Osteocyte (in vitro differentiated cells): ENCODE measurements around the gene CEP68. TPM values are rescaled to one million over a fixed set of nuclear protein-coding genes. Genes with fewer than 3 reads are reported as not detected.

Experiments used
- DNase-seq: peaks from one replicate; pipeline ENCODE4 v3.0.0; 2021; ENCODE audit warnings: mixed read lengths; ENCODE audit not compliant: unreplicated experiment; ENCODE audit errors: extremely low spot score
- H3K27ac Mint-ChIP-seq: one replicate; pipeline ENCODE4 v1.8.0; 2021; ENCODE audit warnings: mild to moderate bottlenecking, mixed read lengths; ENCODE audit not compliant: unreplicated experiment
- H3K27me3 Mint-ChIP-seq: one replicate; pipeline ENCODE4 v1.8.0; 2021; ENCODE audit warnings: mixed read lengths; ENCODE audit not compliant: unreplicated experiment
- H3K36me3 Mint-ChIP-seq: one replicate; pipeline ENCODE4 v1.8.0; 2021; ENCODE audit warnings: mixed read lengths; ENCODE audit not compliant: unreplicated experiment
- H3K4me1 Mint-ChIP-seq: one replicate; pipeline ENCODE4 v1.8.0; 2021; ENCODE audit warnings: mixed read lengths; ENCODE audit not compliant: unreplicated experiment
- H3K4me3 Mint-ChIP-seq: one replicate; pipeline ENCODE4 v1.8.0; 2021; ENCODE audit warnings: mild to moderate bottlenecking, moderate library complexity, mixed read lengths; ENCODE audit not compliant: unreplicated experiment
- H3K9me3 Mint-ChIP-seq: one replicate; pipeline ENCODE4 v1.8.0; 2021; ENCODE audit warnings: mixed read lengths; ENCODE audit not compliant: unreplicated experiment
- CTCF ChIP-seq: fragments of 200-600 bp; sonication (generic); IDR thresholded peaks from 2 replicates; pipeline ENCODE4 v1.5.0; 2021; ENCODE audit warnings: antibody characterized with exemption, mild to moderate bottlenecking, moderate library complexity
- total RNA-seq: library from RNA; stranded (reverse); gene quantifications from 2 replicates; pipeline ENCODE4 v1.2.1, GENCODE V29; 2021

The CEP68 gene
- total RNA-seq, 1 donor from 2014 or later, result 20.7 TPM

GRCh38 chr2:65071499-65072180 lies 15.4 kb downstream of the CEP68 start:
- no peak overlapping the region for H3K4me3 Mint-ChIP-seq
- TF ChIP-seq CTCF, result peak; percentile 25
- no peak for DNase-seq
- H3K9me3 Mint-ChIP-seq, result no peaks in the 10 kb centered on the region
- H3K36me3 Mint-ChIP-seq, result peaks cover 30% of the 10 kb centered on the region
- H3K27ac Mint-ChIP-seq, result no peak overlapping the region
- H3K27me3 Mint-ChIP-seq, result no peaks in the 10 kb centered on the region
- H3K4me1 Mint-ChIP-seq, result peaks cover 33% of the 10 kb centered on the region

- no peak overlapping the region for H3K27ac Mint-ChIP-seq
- H3K4me1 Mint-ChIP-seq, result peaks cover 38% of the 10 kb centered on the region
- no peak overlapping the region for H3K4me3 Mint-ChIP-seq
- no peaks in the 10 kb centered on the region for H3K9me3 Mint-ChIP-seq
- H3K27me3 Mint-ChIP-seq, result no peaks in the 10 kb centered on the region
- TF ChIP-seq CTCF, result no peak
- H3K36me3 Mint-ChIP-seq, result peaks cover 30% of the 10 kb centered on the region
- no peak for DNase-seq
Measured at GRCh38 chr2:65072181-65072970, 16.2 kb downstream of the CEP68 start.

- no peak for TF ChIP-seq CTCF
- Mint-ChIP-seq H3K27ac (no peak overlapping the region), H3K36me3 (peaks cover 34% of the 10 kb centered on the region), H3K27me3 (no peaks in the 10 kb centered on the region), H3K4me3 (no peak overlapping the region), H3K9me3 (no peaks in the 10 kb centered on the region), H3K4me1 (peaks cover 35% of the 10 kb centered on the region)
- no peak for DNase-seq
Measured at GRCh38 chr2:65073879-65074565, 17.8 kb downstream of the CEP68 start.

DNA sequence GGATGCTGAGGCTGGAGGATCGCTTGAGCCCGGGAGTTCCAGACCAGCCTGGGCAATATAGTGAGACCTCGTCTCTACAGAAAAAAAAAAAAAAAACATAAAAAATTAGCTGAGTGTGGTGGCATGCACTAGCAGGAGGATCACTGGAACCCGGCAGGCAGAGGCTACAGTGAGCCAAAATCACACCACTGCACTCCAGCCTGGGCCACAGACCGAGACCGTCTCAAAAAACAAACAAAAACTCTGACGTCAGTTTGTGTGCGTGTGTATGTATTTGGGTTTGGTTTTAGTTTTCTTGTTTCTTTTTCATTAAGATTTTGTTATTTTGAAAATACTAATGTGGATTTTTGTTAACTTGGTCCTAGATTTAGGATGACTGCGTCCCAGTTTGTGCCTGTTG lies 19.0 kb downstream of the CEP68 start:
- no peak for DNase-seq
- Mint-ChIP-seq H3K9me3 (no peaks in the 10 kb centered on the region), H3K27ac (peak overlapping the region; percentile 76), H3K36me3 (peaks cover 39% of the 10 kb centered on the region), H3K4me3 (no peak overlapping the region), H3K27me3 (no peaks in the 10 kb centered on the region), H3K4me1 (peaks cover 33% of the 10 kb centered on the region)
- no peak for TF ChIP-seq CTCF
